C4-2B (cell line): ENCODE measurements around the gene RBBP7.

Source experiments
- H3K27ac ChIP-seq: fragments of 450-650 bp; 2 replicates; pipeline ENCODE4 v1.5.1; 2017
- ZFX ChIP-seq: fragments of 450-650 bp; IDR thresholded peaks from 2 replicates; pipeline ENCODE4 v1.6.1; 2017
- TF ChIP-seq, protein P1 (sequence below): fragments of 450-650 bp; conservative IDR thresholded peaks from 2 replicates; pipeline ENCODE4 v1.5.1; 2017; ENCODE audit warnings: mild to moderate bottlenecking

Gene RBBP7

DNA sequence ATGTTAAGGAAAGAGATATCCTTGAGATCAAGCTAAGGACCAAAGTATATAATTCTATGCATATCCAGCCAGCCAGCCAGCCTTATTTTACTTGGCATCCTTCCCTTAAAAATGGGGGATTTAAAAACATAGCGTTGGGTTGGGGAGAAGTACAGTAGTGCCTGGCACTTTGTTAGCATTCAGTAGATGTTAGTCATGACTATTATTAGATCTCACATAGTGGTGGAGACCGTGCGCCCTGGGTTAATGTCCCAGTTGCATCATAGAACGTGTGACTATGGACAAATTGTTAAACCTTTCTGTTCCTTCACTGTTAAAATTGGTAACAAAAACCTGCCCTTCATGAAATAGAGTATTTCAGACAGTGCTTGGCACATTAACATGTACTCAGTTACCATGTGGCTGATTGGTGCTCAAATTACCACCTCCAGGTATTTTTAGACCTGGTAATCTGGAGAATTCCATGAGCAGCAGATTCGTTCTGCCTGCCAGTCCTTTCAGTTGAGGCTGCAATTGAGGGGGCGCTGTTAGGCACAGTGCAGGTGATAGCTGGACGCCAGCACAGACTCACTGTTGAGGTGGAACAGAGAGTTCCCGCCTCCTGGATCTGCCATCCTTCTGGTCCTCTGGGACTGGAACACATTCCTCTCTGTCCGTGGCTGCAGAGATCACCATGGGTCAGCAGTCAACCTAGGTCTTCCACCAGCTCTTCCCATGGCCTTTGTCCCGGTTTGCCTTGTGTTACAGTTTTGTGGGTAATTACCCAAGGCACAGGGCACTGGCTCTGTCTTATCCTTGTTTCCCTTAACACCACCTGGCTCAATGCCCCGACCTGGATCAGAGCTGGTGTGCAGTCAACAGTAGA lies 31.7 kb downstream of the RBBP7 start:
- TF ChIP-seq, protein P1, sequence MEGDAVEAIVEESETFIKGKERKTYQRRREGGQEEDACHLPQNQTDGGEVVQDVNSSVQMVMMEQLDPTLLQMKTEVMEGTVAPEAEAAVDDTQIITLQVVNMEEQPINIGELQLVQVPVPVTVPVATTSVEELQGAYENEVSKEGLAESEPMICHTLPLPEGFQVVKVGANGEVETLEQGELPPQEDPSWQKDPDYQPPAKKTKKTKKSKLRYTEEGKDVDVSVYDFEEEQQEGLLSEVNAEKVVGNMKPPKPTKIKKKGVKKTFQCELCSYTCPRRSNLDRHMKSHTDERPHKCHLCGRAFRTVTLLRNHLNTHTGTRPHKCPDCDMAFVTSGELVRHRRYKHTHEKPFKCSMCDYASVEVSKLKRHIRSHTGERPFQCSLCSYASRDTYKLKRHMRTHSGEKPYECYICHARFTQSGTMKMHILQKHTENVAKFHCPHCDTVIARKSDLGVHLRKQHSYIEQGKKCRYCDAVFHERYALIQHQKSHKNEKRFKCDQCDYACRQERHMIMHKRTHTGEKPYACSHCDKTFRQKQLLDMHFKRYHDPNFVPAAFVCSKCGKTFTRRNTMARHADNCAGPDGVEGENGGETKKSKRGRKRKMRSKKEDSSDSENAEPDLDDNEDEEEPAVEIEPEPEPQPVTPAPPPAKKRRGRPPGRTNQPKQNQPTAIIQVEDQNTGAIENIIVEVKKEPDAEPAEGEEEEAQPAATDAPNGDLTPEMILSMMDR: no peak
- TF ChIP-seq ZFX: no peak
- H3K27ac ChIP-seq: no peak overlapping the region

DNA sequence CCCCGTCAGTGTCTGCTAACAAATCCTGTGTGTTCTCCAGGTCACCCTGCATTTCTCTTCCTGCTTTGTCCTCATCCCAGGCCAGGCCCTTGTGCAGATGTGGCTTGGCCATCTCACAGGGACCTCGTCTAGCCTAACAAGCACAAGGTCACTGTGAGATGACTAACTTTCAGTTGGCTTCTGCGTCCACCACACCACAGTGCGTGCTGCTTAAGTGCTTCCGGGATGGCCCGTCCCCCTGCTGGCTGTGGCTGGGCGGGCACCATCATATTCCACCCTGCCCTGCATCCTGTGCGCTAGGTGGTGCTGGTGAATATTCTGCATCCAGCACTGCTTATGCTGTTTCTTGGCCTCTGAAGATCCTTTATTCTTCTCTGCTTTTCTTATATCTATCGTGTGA lies 33.8 kb downstream of the RBBP7 start:
- H3K27ac ChIP-seq: no peak overlapping the region
- no peak for TF ChIP-seq ZFX
- TF ChIP-seq, protein P1: no peak; the same call in 1 of the 2 replicates

DNA sequence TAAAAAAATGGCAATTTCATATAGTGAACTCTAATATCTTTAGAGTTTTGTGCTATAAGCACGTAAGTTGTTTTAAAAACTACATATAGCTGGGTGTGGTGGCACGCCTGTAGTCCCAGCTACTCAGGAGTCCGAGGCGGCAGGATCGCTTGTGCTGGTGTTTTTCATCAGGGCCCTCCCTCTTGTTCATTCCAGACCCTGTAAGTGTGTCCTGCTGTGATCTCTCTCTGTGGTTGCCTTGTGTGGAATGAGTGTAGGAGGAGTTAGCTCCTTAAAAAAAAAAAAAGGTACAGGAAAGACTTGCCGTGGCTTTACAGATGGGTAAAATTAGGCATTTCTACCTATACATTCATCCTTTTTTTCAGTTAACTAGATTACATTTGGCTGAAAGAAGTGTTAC lies 35.4 kb downstream of the RBBP7 start:
- H3K27ac ChIP-seq: no peak overlapping the region
- TF ChIP-seq, protein P1: no peak
- TF ChIP-seq ZFX: no peak

DNA sequence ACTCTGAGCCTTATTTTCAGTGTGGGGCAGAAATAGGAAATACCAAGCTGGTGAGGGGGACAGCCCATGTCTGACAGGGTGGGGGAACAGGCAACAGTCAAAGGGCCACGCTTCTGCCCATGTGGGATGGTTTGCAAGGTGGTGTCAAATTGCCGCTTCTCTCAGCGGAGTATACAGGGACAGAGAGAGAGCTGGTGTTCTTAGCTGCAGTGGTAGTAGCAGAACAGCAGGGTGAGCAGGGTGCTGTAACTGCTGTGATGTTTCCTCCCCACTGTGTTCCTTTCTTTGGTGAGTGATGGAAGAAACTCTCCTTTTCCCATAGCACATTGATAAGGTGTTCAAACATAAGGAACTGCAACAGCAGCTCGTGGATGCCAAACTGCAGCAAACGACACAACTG lies 37.9 kb downstream of the RBBP7 start:
- H3K27ac ChIP-seq: no peak overlapping the region
- no peak for TF ChIP-seq ZFX
- TF ChIP-seq, protein P1: no peak

DNA sequence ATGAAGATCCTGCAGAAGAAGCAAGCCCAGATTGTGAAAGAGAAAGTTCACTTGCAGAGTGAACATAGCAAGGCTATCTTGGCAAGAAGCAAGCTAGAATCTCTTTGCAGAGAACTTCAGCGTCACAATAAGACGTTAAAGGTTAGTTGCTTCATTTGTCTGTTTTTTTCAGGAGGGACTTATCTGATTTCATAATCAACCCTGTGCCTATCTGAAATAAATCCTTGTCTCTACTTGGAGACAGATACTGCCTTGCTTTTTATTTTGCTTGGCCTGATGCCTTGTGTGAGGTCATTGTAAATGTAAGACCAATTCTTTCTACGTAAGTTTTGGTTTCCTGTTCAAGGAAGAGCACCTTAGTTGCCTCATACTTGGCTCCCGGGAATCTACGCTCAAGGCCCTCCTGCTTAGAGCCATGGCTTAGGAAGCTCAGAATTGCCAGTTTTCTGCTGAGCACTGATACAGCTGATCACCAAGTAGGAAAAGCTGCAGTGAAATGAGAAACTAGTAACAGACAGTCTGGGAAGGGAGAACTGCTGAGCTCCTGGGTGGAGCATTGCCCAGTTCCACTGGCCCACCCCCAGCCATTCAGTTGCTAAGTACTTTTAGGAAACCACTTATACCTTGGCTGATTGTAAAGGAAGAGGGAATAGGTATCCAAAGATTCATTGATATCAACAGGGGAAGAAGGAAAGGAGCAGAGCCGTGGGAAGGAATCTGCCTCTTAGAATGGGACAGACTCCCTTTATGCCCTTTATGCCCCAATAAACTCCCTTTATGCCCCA lies 41.8 kb downstream of the RBBP7 start:
- no peak for TF ChIP-seq ZFX
- TF ChIP-seq, protein P1: no peak
- peak overlapping the region; percentile 37; the same call in 1 of the 2 replicates for H3K27ac ChIP-seq

DNA sequence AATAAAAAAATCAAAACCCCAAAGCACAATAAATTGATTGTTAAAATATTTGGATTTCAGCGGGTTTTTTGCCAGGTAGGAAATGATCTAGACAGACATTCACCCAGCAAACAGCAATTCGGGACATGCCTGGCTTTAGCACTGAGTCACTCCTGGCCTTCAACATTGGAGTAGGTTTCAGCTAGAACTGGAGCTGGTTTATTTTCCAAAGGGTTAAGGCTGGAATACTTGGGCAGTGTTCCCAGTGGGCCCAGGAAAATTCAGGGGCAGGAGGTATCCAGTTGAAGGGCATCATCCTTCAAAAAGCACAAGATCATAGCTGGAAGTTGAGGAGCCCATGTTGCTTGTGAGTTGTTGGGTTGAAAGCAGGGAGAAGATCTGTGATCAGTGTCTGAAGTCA lies 42.9 kb downstream of the RBBP7 start:
- no peak for TF ChIP-seq ZFX
- TF ChIP-seq, protein P1: no peak
- peak overlapping the region; percentile 49 for H3K27ac ChIP-seq

DNA sequence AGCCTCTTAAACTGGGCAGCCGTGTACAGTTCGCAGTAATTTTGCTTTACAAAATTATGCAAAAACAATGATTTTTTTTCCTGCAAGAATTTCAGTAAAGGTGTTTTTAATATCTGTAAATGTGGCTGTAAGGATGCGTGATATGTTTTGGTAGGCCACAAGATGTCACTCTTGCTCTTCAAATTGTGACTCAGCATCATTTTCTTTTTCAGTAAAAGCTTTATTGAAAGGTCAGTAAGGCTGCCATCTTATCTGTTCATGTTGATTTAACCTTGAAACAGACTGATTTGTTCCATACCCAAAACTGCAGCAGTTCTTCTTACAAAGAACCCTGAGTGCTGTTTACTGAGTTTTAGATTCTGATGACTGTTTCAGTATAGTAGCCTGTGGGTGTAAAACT lies 44.0 kb downstream of the RBBP7 start:
- no peak for TF ChIP-seq ZFX
- TF ChIP-seq, protein P1: peak; percentile 58
- peak overlapping the region; percentile 49 for H3K27ac ChIP-seq
